ENCODE measurements around the gene PAGR1.
"Not testable (repeated sequence)": the region's sequence is repeated elsewhere in the genome, so short reads cannot be mapped to it uniquely, and the experiment has no call there.

Gene PAGR1

DNA sequence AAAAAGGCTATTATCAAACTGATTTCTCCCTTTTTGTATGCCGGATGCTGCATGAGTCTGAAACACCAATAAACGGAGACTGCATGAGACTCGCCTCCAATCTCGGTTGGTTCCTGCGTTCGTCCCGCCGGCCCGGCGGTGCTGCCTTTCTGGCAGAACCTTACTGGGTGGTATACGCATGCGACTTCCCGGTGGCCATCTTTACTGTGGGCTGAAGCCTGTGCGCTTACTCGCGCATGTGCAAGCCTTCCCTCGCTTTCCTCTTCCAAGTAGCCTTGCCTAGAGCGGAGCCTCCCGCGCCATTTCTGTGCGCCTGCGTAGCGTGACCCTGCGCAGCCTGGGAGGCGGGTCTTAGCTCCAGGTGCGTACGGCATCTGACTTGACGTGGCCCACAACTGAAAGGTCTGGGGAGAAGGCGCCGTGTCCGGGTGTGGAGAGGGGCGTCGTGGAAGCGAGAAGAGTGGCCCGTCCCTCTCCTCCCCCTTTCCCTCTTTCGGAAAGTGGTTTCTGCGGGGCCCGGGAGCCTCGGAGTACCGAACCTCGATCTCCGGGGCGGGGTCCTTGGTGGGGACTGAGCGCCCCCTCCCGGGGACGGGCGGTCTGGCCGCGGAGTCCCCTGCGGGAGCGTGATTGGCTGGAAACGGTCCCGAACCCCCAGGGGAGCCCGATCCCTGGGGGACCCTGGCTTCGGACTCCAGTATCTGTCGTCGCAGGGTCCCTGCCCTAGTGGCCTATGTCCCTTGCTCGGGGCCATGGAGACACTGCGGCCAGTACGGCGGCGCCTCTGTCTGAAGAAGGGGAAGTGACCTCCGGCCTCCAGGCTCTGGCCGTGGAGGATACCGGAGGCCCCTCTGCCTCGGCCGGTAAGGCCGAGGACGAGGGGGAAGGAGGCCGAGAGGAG, at the start of gene PAGR1:
Gene PAGR1, plus strand, starts transcription at position 360 of the 901 bp plus-strand sequence. Its CDS starts 374 bp downstream, at position 734.
- peak; percentile 98 for DNase-seq

DNA sequence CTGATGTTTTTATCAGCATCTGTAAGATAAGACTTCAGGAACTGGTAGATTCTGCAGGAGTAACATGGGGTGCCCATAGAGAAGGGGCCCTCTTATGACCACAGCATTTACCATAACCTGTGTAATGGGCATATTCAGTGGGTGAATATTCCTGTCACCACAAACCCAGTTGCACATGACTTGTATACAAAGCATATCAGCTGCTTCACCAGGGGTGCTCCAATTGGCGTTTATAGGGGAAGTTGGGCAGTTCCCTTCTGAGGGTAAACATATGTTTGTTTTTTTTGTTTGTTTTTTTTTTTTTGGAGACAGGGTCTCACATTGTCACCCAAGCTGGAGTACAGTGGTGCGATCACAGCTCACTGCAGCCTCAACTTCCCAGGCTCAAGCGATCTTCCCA, 49.4 kb upstream of the PAGR1 start:
- DNase-seq, result no peak

DNA sequence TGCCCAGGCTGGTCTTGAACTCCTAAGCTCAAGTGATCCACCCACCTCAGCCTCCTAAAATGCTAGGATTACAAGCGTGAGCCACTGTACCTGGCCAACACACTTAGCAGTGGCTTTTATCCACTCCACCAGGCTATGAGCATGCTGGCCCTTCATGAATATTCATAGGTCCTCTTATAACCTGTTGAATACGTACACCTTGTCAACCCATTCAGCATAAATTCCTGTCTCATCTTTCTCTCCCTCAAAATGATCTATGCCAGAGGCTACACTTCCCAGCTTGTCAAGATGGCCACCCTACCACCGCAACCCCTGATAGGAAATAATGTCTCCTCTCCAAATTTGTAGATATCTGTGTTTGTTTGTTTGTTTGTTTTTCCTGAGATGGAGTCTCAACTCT, 48.9 kb upstream of the PAGR1 start:
- DNase-seq, result no peak

DNA sequence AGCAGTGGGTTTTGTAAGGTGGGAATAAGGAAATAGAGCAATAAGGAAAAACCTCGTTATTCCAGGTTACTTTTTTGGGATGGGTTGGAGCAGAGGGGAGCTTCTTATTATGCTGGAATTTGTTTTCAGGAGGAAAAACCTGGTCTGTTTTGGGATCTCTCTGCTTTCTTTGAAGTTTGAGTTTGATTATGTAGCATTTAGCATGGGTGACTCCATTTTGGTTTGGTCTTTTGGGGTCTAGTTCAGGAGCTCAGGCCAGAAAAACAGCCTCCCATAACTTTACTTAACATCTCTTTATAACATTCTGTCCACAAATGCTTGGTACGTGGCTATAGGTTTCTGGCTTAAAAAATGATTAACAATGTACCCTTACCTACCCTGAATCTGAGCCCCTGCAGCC, 46.4 kb upstream of the PAGR1 start:
- no peak for DNase-seq

DNA sequence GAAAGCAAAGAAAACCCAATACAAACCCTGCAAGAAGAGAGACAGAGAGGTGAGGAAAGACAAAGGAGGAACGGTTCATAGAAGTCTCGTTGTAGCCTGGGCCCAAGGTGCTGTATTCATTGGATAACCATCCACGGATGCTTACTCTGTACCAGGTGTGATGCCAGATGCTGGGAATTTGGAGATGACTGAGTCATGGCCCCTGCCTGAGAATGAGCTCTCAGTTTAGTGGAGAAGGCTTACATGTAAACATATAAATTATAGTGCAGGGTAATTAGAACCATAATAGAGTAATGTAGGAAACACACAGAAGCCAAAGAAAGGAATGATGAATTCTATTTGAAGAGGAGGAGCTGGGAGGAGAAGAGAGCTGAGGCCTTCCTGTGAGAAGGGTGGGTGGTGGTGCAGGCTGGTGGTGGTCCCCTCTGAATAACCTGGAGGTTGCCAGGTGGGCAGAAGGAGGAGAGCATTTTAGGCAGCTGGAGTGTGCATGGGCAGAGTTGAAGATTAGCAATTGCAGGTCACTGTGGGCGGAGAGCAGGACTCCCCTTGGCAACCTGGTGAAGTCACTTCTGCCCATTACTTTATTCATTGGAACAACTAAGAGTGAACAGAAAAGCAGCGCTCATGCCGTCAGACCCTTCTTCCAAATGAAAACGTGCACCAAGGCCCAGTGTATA, 45.6 kb upstream of the PAGR1 start:
- no peak for DNase-seq

DNA sequence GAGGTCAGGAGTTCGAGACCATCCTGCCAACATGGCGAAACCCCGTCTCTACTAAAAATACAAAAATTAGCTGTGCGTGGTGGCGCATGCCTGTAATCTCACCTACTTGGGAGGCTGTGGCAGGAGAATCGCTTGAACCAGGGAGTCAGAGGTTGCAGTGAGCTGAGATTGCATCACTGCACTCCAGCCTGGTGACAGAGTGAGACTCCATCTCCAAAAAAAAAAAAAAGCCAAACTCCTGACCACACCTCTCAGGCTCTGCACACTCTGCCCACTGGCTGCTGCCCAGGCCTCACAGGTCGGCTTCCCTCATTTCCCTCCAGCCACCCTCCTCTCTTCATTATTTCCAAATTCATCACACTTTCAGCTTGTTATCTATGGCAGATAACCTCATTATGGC, 43.6 kb upstream of the PAGR1 start:
- not testable (repeated sequence) for DNase-seq

DNA sequence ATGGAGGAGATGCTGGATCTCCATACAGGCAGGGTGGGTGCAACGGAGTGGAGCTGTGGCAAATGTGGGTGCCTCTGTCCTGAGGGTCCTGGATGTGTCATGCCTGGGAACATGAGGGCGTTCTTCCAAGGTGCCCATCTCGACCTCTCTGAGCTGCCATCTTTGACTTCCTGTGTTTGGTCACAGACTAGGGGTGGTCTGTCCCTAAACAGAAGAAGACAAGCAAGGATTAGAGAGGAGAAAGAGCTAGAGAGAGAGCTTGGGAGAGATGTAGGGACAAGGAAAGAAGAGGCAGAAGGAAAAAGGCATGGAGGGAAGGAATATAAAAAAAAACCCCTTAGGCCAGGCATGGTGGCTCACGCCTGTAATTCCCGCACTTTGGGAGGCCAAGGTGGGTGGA, 41.2 kb upstream of the PAGR1 start:
- no peak for DNase-seq

DNA sequence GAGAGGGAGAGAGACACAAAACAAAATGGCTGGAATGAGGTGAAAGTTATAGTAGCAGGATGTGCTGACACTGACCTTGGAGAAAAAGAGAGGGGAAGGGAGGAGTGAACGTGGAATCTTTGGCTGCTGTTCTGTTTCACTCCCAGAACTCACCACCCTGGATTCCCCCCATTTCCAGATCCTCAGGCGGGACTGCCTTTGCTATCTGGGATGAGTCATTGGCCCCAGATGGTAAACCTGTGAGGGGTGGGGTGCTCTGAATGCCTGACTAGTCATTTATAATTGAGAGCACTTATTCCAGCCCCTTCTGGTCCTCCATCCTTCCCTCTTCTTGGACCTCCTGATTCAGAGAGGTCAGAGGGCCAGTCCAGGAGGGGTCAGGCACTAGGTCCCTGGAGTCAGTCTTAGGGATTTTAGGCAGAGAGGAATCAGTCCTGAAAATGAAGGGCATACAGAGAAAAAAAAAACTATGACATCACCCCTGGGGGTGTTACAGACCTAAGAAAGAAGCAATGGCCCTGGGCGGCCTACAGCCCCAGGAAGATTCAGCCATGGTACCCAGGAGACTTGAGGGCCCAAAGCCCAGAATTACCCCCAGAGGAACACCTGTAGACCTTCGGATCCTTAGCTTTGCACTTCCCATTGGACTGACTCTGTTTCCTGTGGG, 40.1 kb upstream of the PAGR1 start:
- no peak for DNase-seq

DNA sequence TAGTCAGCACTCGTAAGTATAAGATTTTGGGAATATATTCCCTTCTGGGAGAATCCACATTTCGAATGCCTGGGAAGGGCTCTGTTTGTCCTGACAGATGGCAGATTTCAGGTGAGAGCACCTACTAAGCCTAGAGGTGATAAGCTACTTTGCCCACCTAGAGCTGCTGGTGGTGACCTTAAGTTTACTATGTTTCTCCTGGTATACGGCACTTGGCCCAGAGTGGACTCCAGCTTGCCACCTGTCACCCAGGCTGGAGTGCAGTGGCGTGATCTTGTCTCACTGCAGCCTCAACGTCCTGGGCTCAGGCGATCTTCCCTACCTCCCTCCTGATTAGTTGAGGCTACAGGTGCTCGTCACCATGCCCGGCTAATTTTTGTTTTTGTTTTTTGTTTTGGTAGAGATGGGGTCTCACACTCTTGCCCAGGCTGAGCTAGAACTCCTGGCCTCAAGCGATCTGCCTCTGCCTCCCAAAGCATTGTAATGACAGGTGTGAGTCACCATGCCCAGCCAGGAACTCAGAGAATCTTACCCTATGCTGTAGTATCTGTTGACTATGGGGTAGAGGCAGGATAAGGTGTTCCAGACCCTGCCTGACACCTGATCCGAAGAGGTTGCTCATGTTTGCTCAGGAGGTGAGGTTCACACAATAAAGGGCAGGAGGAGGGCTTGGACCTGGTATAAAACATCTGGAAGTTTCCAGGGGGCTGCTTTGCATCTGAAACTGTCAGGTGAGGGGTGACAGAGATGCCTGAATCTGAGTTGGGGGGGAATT, 38.2 kb upstream of the PAGR1 start, which contains the start of gene ZG16:
Gene ZG16, plus strand, starts transcription at position 681 of the 775 bp plus-strand sequence. CDS start 1,011 bp downstream, outside the sequence.
- DNase-seq, result no peak

DNA sequence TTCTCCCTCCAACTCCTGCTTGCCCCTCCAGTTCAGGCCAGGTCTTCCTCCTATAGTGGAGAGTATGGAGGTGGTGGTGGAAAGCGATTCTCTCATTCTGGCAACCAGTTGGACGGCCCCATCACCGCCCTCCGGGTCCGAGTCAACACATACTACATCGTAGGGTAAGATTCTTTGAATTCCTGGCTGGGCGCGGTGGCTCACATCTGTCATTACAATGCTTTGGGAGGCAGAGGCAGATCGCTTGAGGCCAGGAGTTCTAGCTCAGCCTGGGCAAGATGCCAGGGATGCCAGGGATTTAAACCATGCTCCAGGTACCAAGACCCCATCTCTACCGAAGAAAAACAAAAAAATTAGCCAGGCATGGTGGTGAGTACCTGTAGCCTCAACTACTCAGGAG, 36.5 kb upstream of the PAGR1 start:
- DNase-seq, result no peak

DNA sequence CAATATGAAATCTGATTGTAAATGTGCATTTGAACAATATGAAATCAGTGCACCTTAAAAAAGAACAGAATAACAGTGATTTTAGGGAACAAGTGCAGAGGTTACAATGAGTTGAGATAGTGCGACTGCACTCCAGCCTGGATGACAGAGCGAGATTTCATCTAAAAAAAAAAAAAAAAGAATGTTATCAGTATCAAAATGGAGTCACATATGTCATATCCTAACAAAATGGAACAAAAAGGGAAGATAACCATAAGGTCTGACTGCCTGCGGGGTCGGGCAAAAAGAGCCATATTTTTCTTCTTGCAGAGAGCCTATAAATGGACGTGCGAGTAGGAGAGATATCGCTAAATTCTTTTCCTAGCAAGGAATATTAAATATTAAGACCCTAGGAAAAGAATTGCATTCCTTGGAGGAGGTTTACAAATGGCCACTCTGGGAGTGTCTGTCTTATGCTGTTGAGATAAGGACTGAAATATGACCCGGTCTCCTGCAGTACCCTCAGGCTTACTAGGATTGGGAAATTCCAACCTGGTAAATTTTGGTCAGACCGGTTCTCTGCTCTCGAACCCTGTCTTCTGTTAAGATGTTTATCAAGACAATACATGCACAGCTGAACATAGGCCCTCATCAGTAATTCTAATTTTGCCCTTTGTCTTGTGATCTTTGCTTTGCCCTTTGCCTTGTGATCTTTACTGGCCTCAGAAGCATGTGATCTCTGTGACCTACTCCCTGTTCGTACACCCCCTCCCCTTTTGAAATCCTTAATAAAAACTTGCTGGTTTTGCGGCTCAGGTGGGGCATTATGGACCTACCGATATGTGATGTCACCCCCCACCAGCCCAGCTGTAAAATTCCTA, 32.6 kb upstream of the PAGR1 start:
- DNase-seq, result not testable (repeated sequence)

DNA sequence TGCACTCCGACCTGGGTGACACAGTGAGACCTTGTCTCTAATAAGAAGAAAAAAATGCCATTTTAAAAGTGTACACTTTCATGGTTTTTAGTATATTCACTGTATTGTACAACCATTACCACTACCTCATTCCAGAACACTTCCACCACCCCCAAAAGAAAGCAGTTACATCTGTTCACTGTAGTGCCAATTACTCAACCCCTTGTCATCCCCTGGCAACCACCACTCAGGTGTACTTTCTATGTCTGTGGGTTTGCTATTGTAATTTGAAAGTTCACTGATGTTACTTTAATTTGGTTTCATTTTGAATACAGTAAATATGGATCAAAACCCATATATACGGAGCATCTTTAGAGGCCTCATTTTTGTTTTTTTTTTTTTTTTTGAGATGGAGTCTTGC, 31.8 kb upstream of the PAGR1 start:
- peak in 1 of 2 experiments; percentile 8 for DNase-seq

DNA sequence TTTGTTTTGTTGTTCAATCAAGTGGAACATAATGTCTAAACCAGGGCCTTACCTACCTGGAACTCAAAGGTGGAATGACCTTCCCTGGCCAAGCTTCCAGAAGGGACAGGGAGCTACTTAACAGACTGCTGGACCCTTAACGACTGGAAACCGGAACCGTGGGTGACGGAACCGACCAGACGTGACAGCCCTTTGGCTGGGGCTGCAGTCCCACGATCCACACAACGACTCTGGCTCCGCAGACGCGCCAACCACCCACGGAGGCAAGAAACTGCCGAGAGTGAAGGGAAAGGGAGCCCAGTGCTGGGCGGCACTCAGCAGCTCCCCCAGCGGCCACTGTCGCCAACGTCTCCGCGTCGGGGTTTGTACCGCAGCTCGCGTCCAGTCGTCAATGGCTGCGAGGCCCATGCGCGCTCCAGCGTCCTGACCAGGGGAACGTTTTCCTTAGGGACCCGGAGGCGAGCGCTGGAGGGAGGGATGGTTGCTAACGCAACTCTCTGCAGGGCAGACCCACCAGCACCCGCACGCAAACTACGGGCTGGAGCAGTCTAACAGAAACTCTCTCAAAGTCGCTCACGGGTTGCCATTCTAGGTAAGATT, 31.0 kb upstream of the PAGR1 start:
- peak; percentile 71 to 74 for DNase-seq

DNA sequence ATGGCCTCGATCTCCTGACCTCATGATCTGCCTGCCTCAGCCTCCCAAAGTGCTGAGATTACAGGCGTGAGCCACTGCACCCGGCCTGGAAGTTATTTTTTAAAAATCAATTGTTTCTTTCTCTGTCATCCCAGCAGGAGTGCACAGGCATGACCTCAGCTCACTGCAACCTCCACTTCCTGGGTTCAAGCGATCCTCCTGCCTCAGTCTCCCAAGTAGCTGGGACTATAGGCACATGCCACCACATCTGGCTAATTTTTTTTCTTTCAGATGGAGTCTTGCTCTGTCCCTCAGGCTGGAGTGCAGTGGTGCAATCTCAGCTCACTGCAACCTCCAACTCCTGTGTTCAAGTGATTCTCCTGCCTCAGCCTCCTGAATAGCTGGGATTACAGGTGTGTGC, 28.8 kb upstream of the PAGR1 start:
- DNase-seq, result not testable (repeated sequence)

DNA sequence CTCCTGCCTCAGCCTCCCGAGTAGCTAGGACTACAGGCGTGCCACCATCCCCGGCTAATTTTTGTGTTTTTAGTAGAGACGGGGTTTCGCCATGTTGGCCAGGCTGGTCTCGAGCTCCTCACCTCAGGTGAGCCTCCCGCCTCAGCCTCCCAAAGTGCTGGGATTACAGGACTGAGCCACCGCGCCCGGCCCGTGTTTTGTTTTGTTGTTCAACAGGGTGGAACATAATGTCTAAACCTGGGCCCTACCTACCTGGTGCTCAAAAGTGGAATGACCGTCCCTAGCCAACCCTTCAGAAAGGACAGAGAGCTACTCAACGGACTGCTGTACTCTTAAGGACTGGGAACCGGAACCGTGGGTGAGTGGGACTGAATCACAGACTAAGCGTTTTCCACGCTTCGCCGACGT, 26.2 kb upstream of the PAGR1 start:
- DNase-seq, result no peak

DNA sequence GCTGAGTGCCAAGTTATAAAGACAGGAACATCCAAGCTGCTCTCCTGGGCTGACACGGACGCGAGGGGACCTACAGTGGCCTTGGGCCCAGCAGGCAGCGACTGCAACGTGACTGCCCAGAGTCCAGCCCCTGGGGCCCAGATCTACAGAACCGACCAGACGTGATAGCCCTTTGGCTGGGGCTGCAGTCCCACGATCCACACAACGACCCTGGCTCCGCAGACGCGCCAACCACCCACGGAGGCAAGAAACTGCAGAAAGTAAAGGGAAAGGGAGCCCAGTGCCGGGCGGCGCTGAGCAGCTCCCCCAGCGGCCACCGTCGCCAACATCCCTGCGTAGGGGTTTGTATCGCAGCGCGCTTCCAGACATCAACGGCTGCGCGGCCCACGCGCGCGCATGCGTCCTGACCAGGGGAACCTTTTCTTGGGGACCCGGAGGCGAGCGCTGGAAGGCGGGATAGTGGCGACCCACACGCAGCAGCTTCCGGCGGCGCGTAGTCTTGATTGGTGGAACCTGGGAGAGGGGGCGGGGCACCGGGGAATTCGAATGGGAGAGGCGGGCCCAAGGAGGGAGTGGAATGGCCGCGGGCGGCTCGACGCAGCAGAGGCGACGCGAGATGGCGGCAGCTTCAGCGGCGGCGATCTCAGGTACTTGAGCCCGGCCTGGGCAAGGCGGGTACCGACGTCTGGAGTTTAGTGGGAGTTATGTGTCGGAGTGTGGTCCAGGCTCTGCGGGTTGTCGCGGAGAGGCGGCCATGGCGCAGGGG, 25.6 kb upstream of the PAGR1 start, which contains the start of gene KIF22:
Gene KIF22, plus strand, starts transcription at position 569 of the 766 bp plus-strand sequence. Its CDS starts 9 bp downstream, at position 578.
- DNase-seq, result peak; percentile 99

DNA sequence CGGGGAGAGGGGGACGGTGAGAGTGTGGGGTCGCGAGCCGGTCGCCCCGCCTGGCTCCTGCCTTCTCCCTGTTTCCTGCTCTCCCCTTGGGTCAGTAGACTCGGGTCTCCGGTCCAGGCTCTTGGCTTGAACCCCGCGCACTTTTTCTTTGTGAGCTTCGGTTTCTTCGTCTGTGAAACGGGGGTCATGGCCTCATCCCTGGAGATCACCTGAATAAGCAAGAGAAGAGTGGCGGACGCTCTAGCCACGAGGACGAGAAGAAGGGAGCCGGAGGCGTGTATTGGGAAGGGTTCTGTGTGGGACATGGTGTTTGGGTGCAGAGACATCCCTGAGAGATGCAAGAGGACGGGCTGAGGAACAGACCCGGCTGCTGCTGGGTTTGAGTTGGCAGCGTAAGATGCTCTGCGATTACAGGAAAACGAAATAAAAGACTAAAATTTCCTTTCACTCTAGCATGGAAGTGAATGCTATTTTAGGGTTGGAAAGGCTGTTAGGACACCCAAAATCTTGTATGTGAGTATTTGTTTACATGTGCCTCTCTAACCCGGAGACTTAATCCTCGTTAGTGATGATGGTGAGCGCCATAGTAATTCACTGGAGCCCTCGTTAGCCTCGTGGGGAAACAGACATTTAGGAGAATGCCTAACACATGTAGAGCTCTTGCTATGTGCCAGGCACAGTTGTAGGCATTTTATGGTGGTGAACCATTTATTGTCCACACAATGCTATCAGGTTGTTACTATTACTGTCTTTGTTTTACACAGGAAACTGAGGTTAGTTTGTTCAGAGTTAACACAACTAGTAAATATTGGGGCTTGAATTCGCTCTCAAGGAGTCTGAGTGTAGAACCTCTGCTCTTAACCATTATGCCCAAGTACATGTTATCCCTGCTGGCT, 24.8 kb upstream of the PAGR1 start:
- no peak for DNase-seq

DNA sequence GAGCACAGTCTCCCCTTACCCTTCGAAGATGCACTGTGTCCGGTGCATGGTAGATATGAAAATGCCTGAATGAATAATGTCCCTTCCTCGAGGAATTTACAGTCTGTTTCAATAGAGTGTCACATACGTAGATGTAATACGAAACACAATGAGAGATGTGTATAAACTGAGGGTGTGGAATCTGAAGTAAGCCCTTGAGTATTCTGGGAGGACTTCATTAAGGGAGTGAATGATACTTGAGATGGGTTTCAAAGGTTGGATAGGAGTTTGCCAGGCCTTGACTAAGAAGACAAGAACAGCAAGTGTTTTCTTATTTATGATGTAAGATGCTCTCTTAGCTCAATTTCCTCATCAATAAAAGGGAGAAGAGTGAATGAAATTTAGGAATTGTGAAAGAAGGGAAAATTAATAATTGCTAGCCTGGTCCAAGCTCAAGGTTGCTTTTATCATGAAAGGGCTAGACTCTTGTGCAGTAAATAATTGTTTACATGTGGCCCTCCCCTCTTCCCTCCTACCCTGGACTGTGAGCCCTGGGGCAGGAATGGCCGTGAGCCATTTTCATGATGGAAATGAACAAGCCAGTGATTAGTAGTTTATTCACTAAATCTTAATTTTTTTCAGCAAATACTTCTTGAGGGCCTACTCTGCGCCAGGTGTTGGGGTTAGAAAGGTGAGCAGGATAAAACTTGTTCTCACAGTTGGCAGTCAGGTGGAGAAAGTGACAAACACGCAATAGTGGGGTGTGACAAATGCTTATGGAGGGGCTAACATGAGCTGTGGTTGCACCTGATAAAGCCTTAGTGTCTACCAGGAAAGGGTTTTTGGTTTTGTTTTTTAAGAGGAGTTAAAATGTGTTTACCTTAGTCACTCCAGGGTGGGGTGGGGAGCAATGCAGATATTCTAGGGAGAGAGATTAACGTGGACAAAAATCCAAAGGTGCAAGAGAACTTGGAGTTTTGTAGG, 23.8 kb upstream of the PAGR1 start:
- no peak for DNase-seq
